Occipital lobe (tissue), 2 donors: ENCODE measurements around the gene HABP4. TPM values are rescaled to one million over a fixed set of nuclear protein-coding genes. Genes with fewer than 3 reads are reported as not detected.

ENCODE experiments used
- DNase-seq: peaks from one replicate; lab custom pipeline; 2025; lab: John Stamatoyannopoulos, UW
- total RNA-seq: library from RNA; depleted of rRNA; stranded (reverse); fragments of >200 nt; gene quantifications from one replicate; pipeline ENCODE4 v1.2.3, GENCODE V29; 2014

HABP4 gene
- 10.5 TPM for total RNA-seq

- peak; percentile 96 for DNase-seq
Measured at GRCh38 chr9:96449845-96450612, at the start of gene HABP4. HABP4 (plus strand) TSS chr9:96450169; CDS start chr9:96450280, 111 bp downstream.

GRCh38 chr9:96408409-96409280 is 41.3 kb upstream of the HABP4 start:
- DNase-seq, result no peak

- DNase-seq, result no peak
Measured at GRCh38 chr9:96411129-96411838, 38.7 kb upstream of the HABP4 start.

- DNase-seq, result no peak
Measured at GRCh38 chr9:96412174-96412913, 37.6 kb upstream of the HABP4 start.

GRCh38 chr9:96413302-96414221 is 36.4 kb upstream of the HABP4 start:
- DNase-seq, result no peak

GRCh38 chr9:96417051-96417586 is 32.9 kb upstream of the HABP4 start:
- DNase-seq, result peak; percentile 80

GRCh38 chr9:96417661-96418082 is 32.3 kb upstream of the HABP4 start:
- DNase-seq, result no peak

- peak; percentile 95 for DNase-seq
Measured at GRCh38 chr9:96418083-96418919, 31.7 kb upstream of the HABP4 start, which contains the start of gene ZNF367. ZNF367 (minus strand) TSS chr9:96418370; CDS start chr9:96418032, 338 bp downstream.

GRCh38 chr9:96418920-96419690 is 30.9 kb upstream of the HABP4 start:
- peak; percentile 63 for DNase-seq

- no peak for DNase-seq
Measured at GRCh38 chr9:96419691-96419969, 30.3 kb upstream of the HABP4 start.

- peak; percentile 18 for DNase-seq
Measured at GRCh38 chr9:96420468-96421219, 29.3 kb upstream of the HABP4 start.

- DNase-seq, result no peak
Measured at GRCh38 chr9:96423322-96423984, 26.5 kb upstream of the HABP4 start.

GRCh38 chr9:96423985-96424336 is 26.0 kb upstream of the HABP4 start:
- no peak for DNase-seq

GRCh38 chr9:96425500-96426169 is 24.3 kb upstream of the HABP4 start:
- DNase-seq, result no peak

GRCh38 chr9:96429732-96430131 is 20.2 kb upstream of the HABP4 start:
- no peak for DNase-seq

- DNase-seq, result no peak
Measured at GRCh38 chr9:96430377-96430776, 19.6 kb upstream of the HABP4 start.
